IMR-90 (cell line): ENCODE data around the gene FGR. TPM values are rescaled to one million over a fixed set of nuclear protein-coding genes. Genes with fewer than 3 reads are reported as not detected.
"Not testable (repeated sequence)": the region's sequence is repeated elsewhere in the genome, so short reads cannot be mapped to it uniquely, and the experiment has no call there.

Experiments
- ATAC-seq: fragments of 200-7000 bp; cut with Tn5 transposase; 2 replicates; pipeline ENCODE4 v1.9.1; 2020; ENCODE audit warnings: low read depth, mild to moderate bottlenecking, moderate library complexity
- BruUV-seq: library from RNA; stranded (reverse); fragments of 400-500 nt; replicated peaks from 2 replicates; lab custom pipeline; 2021; lab: Mats Ljungman, UMichigan
- CTCF ChIA-PET: fragments of 300-600 bp; formaldehyde crosslinking; extraction: SDS; loops from one replicate; lab custom pipeline; 2021; ENCODE audit warnings: antibody characterized with exemption; lab: Yijun Ruan, JAX
- POLR2A ChIA-PET: fragments of 300-600 bp; sonication (Branson Sonifier 250); formaldehyde crosslinking; loops from one replicate; lab custom pipeline; 2022; ENCODE audit warnings: antibody characterized with exemption; ENCODE audit not compliant: unreplicated experiment; lab: Charles Lee
- DNase-seq: peaks from one replicate; pipeline ENCODE4 v3.0.0; 2013
- H2AFZ ChIP-seq: replicated peaks from 2 replicates; pipeline ENCODE3; 2013; ENCODE audit warnings: low read length, mild to moderate bottlenecking; ENCODE audit not compliant: poor library complexity
- H2AK5ac ChIP-seq: 2 replicates; pipeline ENCODE4 v1.6.1; 2013; ENCODE audit warnings: low read depth, low read length, inconsistent platforms
- H2AK9ac ChIP-seq: replicated peaks from 2 replicates; pipeline ENCODE3; 2013; ENCODE audit warnings: mild to moderate bottlenecking, low read depth, low read length, moderate library complexity; ENCODE audit not compliant: poor library complexity
- H2BK120ac ChIP-seq: 2 replicates; pipeline ENCODE4 v1.6.1; 2013; ENCODE audit warnings: low read depth, low read length, inconsistent platforms
- H2BK15ac ChIP-seq: 3 replicates; pipeline ENCODE4 v1.6.1; 2013; ENCODE audit warnings: low read depth, low read length, inconsistent platforms
- H2BK20ac ChIP-seq: 2 replicates; pipeline ENCODE4 v1.6.1; 2013; ENCODE audit warnings: low read depth, mild to moderate bottlenecking, inconsistent platforms, low read length, moderate library complexity
- H2BK5ac ChIP-seq: 2 replicates; pipeline ENCODE4 v1.6.1; 2013; ENCODE audit warnings: mild to moderate bottlenecking, low read depth, low read length, inconsistent platforms; ENCODE audit not compliant: poor library complexity, severe bottlenecking
- H3K14ac ChIP-seq: replicated peaks from 2 replicates; pipeline ENCODE4 v1.6.1; 2013; ENCODE audit warnings: low read depth, low read length, inconsistent platforms
- H3K18ac ChIP-seq: 2 replicates; pipeline ENCODE4 v1.6.1; 2013; ENCODE audit warnings: low read depth, low read length, control low read depth
- H3K23ac ChIP-seq: 2 replicates; pipeline ENCODE4 v1.6.1; 2013; ENCODE audit warnings: low read depth, low read length, inconsistent platforms
- H3K27ac ChIP-seq: 2 replicates; pipeline ENCODE4 v1.5.1; 2013; ENCODE audit warnings: mild to moderate bottlenecking, control low read depth, low read length; ENCODE audit not compliant: insufficient read depth
- H3K27me3 ChIP-seq: 2 replicates; pipeline ENCODE4 v1.6.1; 2013; ENCODE audit warnings: low read length; ENCODE audit not compliant: control insufficient read depth, insufficient read depth
- H3K36me3 ChIP-seq: 2 replicates; pipeline ENCODE4 v1.6.1; 2013; ENCODE audit warnings: low read length, mixed read lengths; ENCODE audit not compliant: control insufficient read depth, insufficient read depth
- H3K4ac ChIP-seq: 2 replicates; pipeline ENCODE4 v1.6.1; 2013; ENCODE audit warnings: low read depth, low read length, inconsistent platforms
- H3K4me1 ChIP-seq: 2 replicates; pipeline ENCODE4 v1.6.1; 2013; ENCODE audit warnings: low read length, mixed read lengths; ENCODE audit not compliant: control insufficient read depth, insufficient read depth
- H3K4me2 ChIP-seq: 2 replicates; pipeline ENCODE4 v1.6.1; 2013; ENCODE audit warnings: low read depth, mild to moderate bottlenecking, control low read depth, low read length, moderate library complexity
- H3K4me3 ChIP-seq: 2 replicates; pipeline ENCODE4 v1.5.1; 2013; ENCODE audit warnings: low read depth, mild to moderate bottlenecking, control low read depth, low read length, moderate library complexity; ENCODE audit not compliant: insufficient read depth
- H3K56ac ChIP-seq: 2 replicates; pipeline ENCODE4 v1.6.1; 2013; ENCODE audit warnings: low read length, inconsistent platforms; ENCODE audit not compliant: insufficient read depth; ENCODE audit errors: extremely low read depth
- H3K79me1 ChIP-seq, 2 experiments: 2 replicates each; pipeline ENCODE4 v1.6.1; 2013; ENCODE audit warnings: low read length in 2 of 2, inconsistent platforms in 1 of 2, low read depth in 1 of 2
- H3K9ac ChIP-seq: 2 replicates; pipeline ENCODE4 v1.6.1; 2013; ENCODE audit warnings: low read depth, low read length, control low read depth
- H3K9me1 ChIP-seq: 2 replicates; pipeline ENCODE4 v1.6.1; 2013; ENCODE audit warnings: low read length, inconsistent platforms; ENCODE audit not compliant: insufficient read depth
- H3K9me3 ChIP-seq: 2 replicates; pipeline ENCODE4 v1.6.1; 2013; ENCODE audit warnings: low read length; ENCODE audit not compliant: control insufficient read depth, insufficient read depth
- H4K20me1 ChIP-seq: 2 replicates; pipeline ENCODE4 v1.6.1; 2013; ENCODE audit warnings: low read length, inconsistent platforms; ENCODE audit not compliant: insufficient read depth
- H4K5ac ChIP-seq: 2 replicates; pipeline ENCODE4 v1.6.1; 2013; ENCODE audit warnings: mild to moderate bottlenecking, low read depth, low read length, control low read depth
- H4K8ac ChIP-seq, 2 experiments: 2 replicates each; pipeline ENCODE4 v1.6.1; 2013; ENCODE audit warnings: low read depth in 2 of 2, low read length in 2 of 2, control low read depth in 1 of 2, inconsistent platforms in 1 of 2
- H4K91ac ChIP-seq: 2 replicates; pipeline ENCODE4 v1.6.1; 2013; ENCODE audit warnings: low read depth, low read length, inconsistent platforms; ENCODE audit not compliant: insufficient read depth
- CEBPB ChIP-seq: IDR thresholded peaks from 2 replicates; pipeline ENCODE4 v1.6.1; 2012; ENCODE audit warnings: low read depth, low read length, improper control_type of control experiment
- FOS ChIP-seq: fragments of 150-350 bp; IDR thresholded peaks from 2 replicates; pipeline ENCODE4 v1.6.1; 2016; ENCODE audit warnings: low read depth, low read length
- MAFK ChIP-seq: IDR thresholded peaks from 2 replicates; pipeline ENCODE4 v1.6.1; 2012; ENCODE audit warnings: low read depth, low read length, improper control_type of control experiment
- MAZ ChIP-seq: IDR thresholded peaks from 2 replicates; pipeline ENCODE4 v1.6.1; 2012; ENCODE audit warnings: low read depth, mild to moderate bottlenecking, low read length, improper control_type of control experiment, moderate library complexity, borderline replicate concordance
- NFE2L2 ChIP-seq: fragments of 150-350 bp; IDR thresholded peaks from 2 replicates; pipeline ENCODE4 v1.6.1; 2016; ENCODE audit warnings: low read depth, mild to moderate bottlenecking, low read length
- POLR2A ChIP-seq: IDR thresholded peaks from 2 replicates; pipeline ENCODE4 v1.6.1; 2012; ENCODE audit warnings: mild to moderate bottlenecking, low read depth, low read length
- RAD21 ChIP-seq: IDR thresholded peaks from 2 replicates; pipeline ENCODE4 v1.6.1; 2012; ENCODE audit warnings: low read length, improper control_type of control experiment
- RCOR1 ChIP-seq: IDR thresholded peaks from 2 replicates; pipeline ENCODE4 v1.6.1; 2012; ENCODE audit warnings: mild to moderate bottlenecking, low read length, improper control_type of control experiment; ENCODE audit not compliant: insufficient replicate concordance
- USF2 ChIP-seq: fragments of 150-350 bp; IDR thresholded peaks from 2 replicates; pipeline ENCODE4 v1.6.1; 2017; ENCODE audit warnings: mild to moderate bottlenecking, antibody characterized with exemption, low read length, low read depth
- WGBS, 2 experiments: methylation state at CpG; one replicate each; pipeline versions ENCODE4 v1.1.5 to v1.1.7; 2013; ENCODE audit warnings: missing lambda C conversion rate in 2 of 2; ENCODE audit not compliant: insufficient read length in 1 of 2; ENCODE audit errors: extremely low coverage in 2 of 2; 5-methylcytosine and 5-hydroxymethylcytosine counted together
- dilution Hi-C: fragments of 300-500 bp; cut with HindIII; formaldehyde crosslinking; loops from one replicate; pipeline ENCODE4 v1.14.3; 2018; ENCODE audit warnings: low sequenced_read_pairs; ENCODE audit not compliant: unreplicated experiment
- in situ Hi-C: fragments of 300-500 bp; cut with MboI; formaldehyde crosslinking; loops from 3 replicates; pipeline ENCODE4 v1.14.3; 2019; ENCODE audit warnings: low sequenced_read_pairs, inconsistent platforms, mixed read lengths
- intact Hi-C: fragments of 100-400 bp; cut with micrococcal nuclease; formaldehyde crosslinking; loops from 2 replicates; pipeline ENCODE4 v1.10.0; 2022
- polyA plus RNA-seq, 3 experiments: library from polyadenylated mRNA; depleted of rRNA; stranded (reverse); fragments of >200 nt; gene quantifications; 2 replicates each; pipeline ENCODE4 v1.2.3, GENCODE V29; 2012; ENCODE audit warnings: low replicate concordance in 1 of 3
- total RNA-seq: library from RNA; depleted of rRNA; stranded (reverse); fragments of >200 nt; gene quantifications from 2 replicates; pipeline ENCODE4 v1.2.3, GENCODE V29; 2012

The FGR gene
- total and polyA plus RNA-seq, 2 of the 4 experiments (the other 2 are of a cell fraction) = not detected

- intact Hi-C loops (no loop called here), in situ Hi-C loops (no loop called here), dilution Hi-C loops (no loop called here)
- BruUV-seq = no TSS peak
- H3K18ac ChIP-seq = no peak overlapping the region
- H3K9me1 ChIP-seq = no peaks in the 10 kb centered on the region; the same call in 1 of the 2 replicates
- no peak overlapping the region for H3K27ac ChIP-seq
- DNase-seq = no peak
- no peak overlapping the region for H2AK5ac ChIP-seq
- no peak overlapping the region for H2AFZ ChIP-seq
- no peak overlapping the region for H4K5ac ChIP-seq
- H3K36me3 ChIP-seq = no peaks in the 10 kb centered on the region
- no peaks in the 10 kb centered on the region for H3K79me1 ChIP-seq
- no peak overlapping the region for H4K91ac ChIP-seq
- H3K27me3 ChIP-seq = peaks cover 48% of the 10 kb centered on the region
- H2AK9ac ChIP-seq = no peak overlapping the region
- no peak overlapping the region for H3K9ac ChIP-seq
- H4K20me1 ChIP-seq = no peaks in the 10 kb centered on the region
- no CpG with 5 or more reads among the region's 3 CpGs for WGBS, 2 experiments
- no peak overlapping the region for H3K56ac ChIP-seq
- no peak overlapping the region for H3K4ac ChIP-seq
- H3K4me3 ChIP-seq = no peak overlapping the region
- H3K14ac ChIP-seq = no peak overlapping the region
- no peak for TF ChIP-seq POLR2A
- no peak for TF ChIP-seq USF2
- TF ChIP-seq CEBPB = no peak
- no peak for TF ChIP-seq NFE2L2
- TF ChIP-seq RAD21 = no peak
- no peak for TF ChIP-seq MAFK
- no peak for TF ChIP-seq RCOR1
- TF ChIP-seq FOS = no peak
- TF ChIP-seq MAZ = no peak
- no peak overlapping the region for H4K8ac ChIP-seq
- H2BK120ac ChIP-seq = no peak overlapping the region
- no peak overlapping the region for H3K4me2 ChIP-seq
- no peak for ATAC-seq
- no peak overlapping the region for H2BK20ac ChIP-seq
- ChIA-PET POLR2A (no interaction called here), CTCF (no interaction called here)
- no peak overlapping the region for H3K23ac ChIP-seq
- no peaks in the 10 kb centered on the region for H3K4me1 ChIP-seq
- no peak overlapping the region for H2BK15ac ChIP-seq
- H3K9me3 ChIP-seq = no peaks in the 10 kb centered on the region
- H2BK5ac ChIP-seq = no peak overlapping the region
Observed at GRCh38 chr1:27628712-27629111, 6.3 kb downstream of the FGR start.

- in situ Hi-C loops, H3K23ac ChIP-seq, H2BK15ac ChIP-seq, H3K4ac ChIP-seq, ATAC-seq, H2AFZ ChIP-seq, H2BK20ac ChIP-seq, H3K27ac ChIP-seq, H3K4me3 ChIP-seq, POLR2A ChIA-PET, H4K91ac ChIP-seq, H3K9ac ChIP-seq, H4K20me1 ChIP-seq, H3K14ac ChIP-seq, BruUV-seq, H2AK5ac ChIP-seq, H3K56ac ChIP-seq, H3K9me1 ChIP-seq, H4K8ac ChIP-seq, H3K79me1 ChIP-seq, H3K18ac ChIP-seq, H2BK5ac ChIP-seq, H4K5ac ChIP-seq, H3K36me3 ChIP-seq, H3K4me1 ChIP-seq, DNase-seq, dilution Hi-C loops, intact Hi-C loops, H2AK9ac ChIP-seq, H2BK120ac ChIP-seq, H3K4me2 ChIP-seq, H3K9me3 ChIP-seq: not testable (repeated sequence)
- CTCF ChIA-PET = interaction anchor here (0.6 kb wide), 1 partner anchor 35 kb away, joined by 3 read pairs; no protein-coding TSS in a partner anchor
- H3K27me3 ChIP-seq = peaks cover 46% of the 10 kb centered on the region
- WGBS, 2 experiments = no CpG with 5 or more reads among the region's 4 CpGs
Observed at GRCh38 chr1:27627733-27628132, 7.3 kb downstream of the FGR start.
